ENCODE results near the gene HTR2A.

Gene HTR2A

DNA sequence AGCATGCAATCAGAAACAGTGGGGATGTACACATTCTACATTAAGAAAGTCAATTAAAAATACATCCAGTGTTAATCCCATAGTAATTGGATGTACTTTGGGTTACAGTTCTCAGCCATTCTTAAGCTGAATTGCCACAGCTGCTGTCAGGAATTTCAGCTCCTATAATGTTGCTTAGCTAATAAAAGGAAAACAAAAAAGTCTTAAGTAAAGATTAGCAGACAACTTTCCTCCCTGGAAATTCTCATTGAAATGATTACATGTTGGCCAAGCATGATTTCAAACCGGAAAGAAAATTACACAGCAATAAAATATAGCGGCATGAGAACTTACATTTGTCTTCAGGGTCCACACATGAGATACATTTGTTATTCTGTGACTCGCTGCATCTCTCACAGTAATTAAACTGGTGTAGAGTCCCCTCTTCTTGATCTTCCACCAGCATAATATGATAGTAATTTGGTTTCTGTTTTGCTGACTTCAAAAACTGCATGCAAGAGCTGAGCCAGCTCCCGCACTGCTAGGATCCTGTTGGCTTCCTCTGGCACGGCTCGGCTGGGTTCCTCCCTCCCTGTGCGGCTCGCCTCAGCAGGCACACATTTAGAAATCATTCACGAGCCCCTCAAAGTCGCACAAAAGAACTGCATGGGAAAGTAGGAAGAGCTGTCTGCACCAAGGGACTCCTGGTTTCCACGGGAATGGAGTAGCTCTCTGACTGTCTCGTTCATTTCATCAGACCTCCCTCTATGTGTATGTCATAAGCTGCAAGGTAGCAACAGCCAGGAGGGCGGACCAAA is at the start of gene HTR2A:
TSS of gene HTR2A (minus strand) at position 713 of the 797 bp plus-strand sequence. CDS start 1,147 bp downstream, outside the sequence.
- no peak for DNase-seq (ENCODE audit: low spot score)

DNA sequence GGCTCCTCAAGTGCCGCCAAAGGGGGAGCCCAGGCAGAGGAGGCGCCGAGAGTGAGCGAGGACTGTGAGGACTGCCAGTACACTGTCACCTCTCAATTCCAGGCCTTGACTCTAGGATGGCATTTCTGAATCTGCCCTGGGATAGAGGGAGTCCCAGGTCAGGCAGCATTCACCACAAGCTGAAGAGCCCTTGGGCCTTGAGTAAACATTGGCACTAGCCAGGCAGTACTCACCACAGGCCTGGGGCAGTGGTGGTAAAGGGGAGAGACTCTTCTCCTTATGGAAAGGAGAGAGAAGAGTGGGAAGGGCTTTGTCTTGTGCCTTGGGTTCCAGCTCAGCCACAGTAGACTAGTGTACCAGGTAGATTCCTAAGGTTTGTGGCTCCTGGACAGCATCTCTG is 39.7 kb upstream of the HTR2A start:
- no peak for DNase-seq (ENCODE audit: low spot score)

DNA sequence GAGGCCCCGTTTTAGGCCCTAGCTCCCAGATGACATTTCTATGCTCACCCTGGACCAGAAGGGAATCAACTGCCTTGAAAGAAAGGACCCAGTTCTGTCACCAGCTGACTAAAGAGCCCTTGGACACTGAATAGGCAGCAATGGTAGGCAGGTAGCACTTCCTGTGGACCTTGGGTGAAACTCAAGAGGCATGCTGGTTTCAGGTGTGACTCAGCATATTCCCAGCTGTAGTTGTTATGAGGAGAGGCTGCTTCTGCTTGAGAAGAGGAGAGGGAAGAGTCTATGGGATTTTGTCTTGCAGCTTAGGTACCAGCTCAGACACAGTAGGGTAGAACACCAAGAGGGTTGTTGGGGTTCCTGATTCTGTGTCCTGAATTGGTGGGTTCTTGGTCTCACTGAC is 37.9 kb upstream of the HTR2A start:
- no peak for DNase-seq (ENCODE audit: low spot score)

DNA sequence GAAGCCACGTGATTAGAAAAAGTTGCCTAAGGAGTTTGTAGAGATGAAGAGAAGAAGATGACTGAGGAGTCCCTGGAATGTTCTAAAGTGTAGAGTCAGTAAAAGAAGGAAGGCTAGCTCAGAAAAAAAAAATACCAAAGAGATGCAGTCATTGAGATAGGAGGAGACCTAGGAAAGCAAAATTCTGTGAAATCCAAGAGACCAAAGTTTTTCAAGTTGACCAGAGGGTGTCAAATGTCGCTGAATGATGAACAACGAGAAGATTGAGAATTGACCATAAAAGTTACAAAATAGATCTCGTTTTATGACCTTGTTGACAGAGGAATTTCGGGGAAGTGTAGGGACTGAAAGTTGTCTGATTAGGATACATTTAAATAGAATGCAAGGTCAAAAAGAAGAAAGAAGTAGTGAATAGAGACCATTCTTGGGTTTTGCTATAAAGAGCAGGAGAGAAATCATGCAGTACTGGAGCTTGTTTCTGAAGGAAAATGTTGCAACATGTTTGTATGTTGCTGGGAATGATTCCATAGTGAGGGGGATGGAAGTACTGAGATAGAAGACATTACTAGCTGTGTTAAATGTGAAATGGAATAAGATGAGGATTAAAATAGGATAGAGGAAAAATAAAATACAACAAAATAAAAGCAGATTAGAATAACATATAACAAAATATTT is 30.2 kb upstream of the HTR2A start:
- no peak for DNase-seq (ENCODE audit: low spot score)

DNA sequence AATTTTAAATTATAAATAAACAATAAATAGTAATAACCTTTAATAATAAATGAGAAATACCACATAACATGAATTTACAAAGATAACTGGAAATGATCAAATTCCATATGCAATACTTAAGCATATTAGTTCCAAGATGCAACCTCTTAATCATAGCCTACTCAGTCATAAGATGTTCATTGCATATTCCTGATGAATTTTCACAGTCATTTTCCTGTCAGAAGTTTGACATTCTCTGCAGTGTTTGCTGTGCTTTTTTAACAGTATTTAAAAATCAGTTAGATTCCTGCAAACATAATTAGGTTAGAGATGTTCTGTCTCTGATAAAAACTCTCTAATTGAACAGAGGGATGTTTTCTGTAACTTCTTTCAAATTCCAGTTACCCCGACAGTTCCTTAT is 28.6 kb upstream of the HTR2A start:
- no peak for DNase-seq (ENCODE audit: low spot score)

DNA sequence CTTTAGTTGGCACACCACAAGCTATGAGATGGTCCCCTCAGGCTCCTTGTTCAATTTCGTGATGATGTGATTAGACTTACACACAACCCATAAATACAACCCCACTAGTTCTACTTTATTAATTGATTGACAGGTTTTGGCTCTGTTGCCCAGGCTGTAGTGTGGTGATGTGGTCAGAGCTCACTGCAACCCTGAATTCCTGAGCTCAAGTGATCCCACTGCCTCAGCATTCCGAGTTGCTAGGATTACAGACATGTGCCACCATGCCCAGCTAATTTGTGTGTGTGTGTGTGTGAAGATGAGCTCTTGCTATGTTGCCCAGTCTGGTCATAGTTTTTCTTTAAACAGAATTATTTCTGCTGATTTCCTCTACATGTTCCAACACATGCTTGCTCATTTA is 17.5 kb upstream of the HTR2A start:
- DNase-seq (ENCODE audit: low spot score), result no peak

DNA sequence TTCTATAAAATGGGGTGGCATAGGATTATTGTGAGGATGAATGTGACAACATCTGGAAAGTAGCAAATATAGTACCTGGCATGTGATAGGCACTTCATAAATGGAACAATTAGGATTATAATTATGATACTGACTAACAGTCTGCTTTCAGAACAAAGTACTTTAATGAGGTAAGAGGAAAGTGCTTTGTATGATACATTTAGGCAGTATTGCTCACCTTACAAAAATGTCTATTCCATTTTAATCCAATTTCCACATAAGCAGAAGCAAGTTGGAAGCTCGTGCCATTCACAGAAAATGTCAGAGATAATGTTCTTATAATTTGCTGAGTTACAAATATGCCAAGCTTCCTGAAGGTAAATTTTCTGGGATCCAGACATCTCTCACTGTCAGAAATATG is 16.9 kb upstream of the HTR2A start:
- DNase-seq (ENCODE audit: low spot score), result no peak

DNA sequence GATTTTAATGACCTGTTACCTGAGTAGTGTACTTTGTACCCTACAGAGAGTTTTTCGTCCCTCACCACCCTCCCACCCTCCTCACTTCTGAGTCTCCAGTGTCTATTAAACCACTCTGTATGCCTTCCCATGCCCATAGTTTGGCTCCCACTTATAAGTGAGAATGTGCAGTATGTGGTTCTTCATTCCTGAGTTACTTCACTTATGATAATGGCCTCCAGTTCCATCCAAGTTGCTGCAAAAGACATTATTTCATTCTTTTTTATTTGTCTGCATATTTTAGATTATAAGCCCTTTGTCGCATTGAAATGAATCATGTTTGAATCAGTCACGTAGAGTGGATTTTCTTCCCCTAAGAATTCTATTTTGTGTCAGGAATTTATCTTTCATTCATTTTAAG is 12.2 kb upstream of the HTR2A start:
- DNase-seq (ENCODE audit: low spot score), result no peak

DNA sequence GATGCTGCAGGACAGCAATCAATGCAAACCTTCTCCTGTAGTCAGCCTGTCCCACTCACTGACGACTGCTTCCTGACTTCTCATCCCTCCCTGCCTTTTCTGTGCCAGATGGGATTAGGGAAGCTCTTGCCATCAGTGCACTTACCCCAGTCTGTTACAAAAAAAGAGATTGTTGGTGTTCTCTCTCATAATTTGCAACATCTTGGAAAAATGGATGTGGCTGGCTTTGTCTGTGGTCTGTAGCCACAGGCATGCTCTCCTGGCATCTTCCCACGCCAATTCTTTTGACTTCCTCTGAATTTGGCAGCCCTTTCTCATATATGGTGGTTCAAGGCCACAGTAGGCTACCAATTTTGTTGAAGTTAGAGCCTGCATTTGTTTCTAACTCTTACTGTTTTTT is 11.6 kb upstream of the HTR2A start:
- DNase-seq (ENCODE audit: low spot score), result no peak

DNA sequence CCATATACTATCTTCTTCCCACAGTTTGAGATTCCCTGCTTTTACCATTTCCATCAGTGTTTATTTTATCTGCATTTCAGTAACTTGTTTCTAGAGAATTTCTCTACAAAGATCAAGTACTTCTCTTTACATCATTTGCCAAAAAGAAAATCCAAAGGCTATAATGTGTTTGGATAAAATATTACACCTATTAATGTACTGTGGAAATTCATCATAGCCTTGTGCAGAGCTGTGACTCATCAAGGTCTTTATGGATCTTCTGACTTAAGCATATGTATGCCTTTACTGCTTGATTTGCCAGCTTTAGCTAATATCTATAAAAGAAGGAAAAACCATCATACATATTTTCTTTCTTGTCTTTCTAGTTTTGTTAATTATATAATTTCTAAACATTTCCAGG is 9.6 kb upstream of the HTR2A start:
- DNase-seq (ENCODE audit: low spot score), result no peak

DNA sequence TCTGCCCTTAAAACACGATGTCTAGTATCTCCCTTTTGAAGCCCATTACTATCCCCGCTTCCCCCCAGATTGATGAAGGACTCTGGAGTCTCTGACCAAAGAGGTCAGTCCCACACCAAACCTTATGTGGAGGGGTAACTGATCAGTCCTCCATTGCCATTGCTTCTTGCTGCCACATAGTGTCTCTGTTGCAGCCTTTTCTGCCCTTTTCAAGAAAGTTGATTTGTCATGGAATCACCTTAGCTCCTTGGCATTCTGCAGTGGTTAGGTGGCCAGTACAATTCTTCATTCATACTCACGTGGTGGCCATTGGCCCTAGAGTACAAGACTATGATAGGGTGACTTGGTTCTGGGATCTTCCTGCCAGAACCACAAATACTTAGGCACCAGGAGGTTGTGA is 8.4 kb upstream of the HTR2A start:
- no peak for DNase-seq (ENCODE audit: low spot score)

DNA sequence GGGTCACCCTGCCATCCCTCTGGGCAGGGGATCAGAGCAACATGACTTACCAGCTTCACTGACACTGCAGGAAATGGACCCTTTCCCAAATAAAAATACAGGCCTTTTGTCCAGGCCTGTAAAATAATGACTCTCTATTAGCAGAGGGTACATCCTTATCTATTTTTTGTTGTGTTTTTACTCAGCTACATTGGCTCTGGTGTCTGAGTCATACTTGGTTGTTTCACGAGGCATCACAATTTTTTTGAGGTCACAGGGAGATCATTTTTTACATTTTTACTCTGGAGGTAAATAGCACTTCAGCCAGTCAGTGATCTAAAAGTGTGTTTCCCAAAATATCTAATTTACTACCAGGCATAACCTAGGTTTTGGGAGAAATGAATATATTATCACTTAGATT is 6.9 kb upstream of the HTR2A start:
- DNase-seq (ENCODE audit: low spot score), result no peak

DNA sequence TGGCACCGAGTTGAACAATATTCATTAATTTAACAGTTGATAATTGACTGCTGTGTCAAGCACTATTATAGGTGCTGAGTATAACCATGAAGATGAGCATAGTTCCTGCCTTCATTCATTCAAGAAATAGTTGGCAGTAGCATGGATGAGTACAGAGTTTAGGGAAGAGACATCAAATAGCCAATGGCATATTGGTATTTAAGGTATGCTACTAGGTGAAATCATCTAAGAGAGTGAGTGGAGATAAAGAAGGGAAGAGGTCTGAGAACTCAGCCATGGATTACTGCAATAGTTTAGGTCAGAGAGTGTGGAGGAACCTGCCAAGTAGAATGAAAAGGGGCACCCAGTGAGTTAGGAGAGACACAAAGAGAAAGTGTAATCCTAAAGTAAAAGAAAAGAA is 4.9 kb upstream of the HTR2A start:
- DNase-seq (ENCODE audit: low spot score), result no peak

DNA sequence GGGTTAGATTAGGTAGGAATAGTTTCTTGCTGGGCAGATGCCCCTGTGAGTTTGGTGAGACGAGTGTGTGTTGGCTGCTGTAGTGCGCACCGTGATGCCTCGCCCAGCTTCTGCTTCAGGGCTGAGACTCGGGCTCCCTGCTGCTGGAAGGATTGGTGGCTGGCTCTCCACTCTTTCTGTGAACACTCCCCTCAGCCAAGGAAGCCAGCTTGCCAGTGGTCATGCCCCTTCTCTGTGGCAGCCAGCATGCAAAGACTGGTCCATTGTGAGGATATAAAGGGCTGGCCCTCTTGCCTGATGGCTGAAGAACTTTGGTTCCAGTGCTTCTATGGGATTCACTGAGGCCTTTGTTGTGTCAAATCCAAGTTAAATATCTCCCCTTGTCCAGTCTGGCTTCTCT is 2.9 kb upstream of the HTR2A start:
- no peak for DNase-seq (ENCODE audit: low spot score)

DNA sequence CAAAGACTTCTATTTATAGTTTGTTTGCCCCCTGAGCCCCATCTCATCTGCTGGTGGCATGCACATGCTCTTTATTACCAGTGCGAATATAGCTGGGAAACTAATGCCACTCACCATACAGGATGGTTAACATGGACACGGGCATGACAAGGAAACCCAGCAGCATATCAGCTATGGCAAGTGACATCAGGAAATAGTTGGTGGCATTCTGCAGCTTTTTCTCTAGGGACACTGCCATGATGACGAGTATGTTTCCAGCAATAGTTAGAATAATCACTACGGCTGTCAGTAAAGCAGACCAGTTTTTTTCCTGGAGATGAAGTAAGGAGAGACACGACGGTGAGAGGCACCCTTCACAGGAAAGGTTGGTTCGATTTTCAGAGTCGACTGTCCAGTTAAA is 1.5 kb downstream of the HTR2A start:
- DNase-seq (ENCODE audit: low spot score), result no peak

DNA sequence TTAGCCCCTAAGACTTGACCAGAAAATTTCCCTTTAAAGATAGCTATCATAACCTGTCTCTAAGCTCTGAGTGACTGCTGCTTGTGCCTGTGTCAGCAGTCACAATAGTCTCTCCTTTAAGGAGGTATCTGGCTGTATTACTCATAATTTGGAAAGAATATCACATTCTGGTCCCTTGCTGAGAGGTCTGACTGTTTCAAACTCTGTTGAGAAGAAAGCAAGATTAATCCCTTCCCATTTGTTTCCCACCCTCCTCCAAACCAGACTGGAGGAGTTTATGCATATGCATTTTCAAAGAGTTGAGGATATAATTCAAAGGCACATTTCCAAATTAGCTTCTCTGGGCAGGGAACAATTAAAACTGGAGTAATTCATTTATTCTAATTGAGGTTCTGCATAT is 2.3 kb downstream of the HTR2A start:
- DNase-seq (ENCODE audit: low spot score), result no peak

DNA sequence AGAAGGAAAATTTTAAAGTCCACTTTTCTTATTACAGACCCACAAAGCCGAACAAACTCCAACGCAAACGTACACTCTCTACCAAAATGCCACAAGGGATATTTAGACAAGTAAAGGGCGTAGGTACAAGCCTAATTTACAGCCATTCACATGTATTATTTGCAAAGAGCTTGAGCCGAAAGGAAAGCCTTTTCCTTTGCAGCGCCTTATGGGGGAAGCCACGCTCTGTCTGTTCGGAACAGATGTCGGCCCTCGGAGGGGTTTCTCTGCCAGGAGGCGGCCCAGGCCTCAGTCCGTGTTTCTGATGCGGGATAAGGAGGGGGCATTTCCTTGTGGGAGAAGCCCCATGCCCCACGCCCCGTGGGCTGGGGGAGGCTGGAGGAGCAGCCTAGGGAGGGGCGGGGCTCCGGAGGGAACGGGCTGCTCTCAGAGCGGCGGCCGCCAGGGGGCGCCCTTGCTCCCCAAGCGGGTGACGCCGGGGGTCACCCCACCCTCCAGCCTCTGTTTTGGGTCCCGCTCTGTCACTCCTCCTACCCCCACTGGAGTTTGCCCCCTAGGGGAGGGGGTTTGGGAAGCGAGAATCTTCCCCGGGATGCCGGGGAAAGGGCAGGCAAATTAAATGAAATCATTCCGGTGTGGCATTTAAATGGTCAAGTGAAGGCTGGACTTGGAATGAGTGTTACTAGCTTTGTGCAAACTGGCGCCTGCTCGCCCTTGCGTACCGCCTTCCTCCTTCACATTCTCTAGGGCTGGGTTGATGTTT is 2.9 kb downstream of the HTR2A start:
- peak; percentile 39 for DNase-seq (ENCODE audit: low spot score)

DNA sequence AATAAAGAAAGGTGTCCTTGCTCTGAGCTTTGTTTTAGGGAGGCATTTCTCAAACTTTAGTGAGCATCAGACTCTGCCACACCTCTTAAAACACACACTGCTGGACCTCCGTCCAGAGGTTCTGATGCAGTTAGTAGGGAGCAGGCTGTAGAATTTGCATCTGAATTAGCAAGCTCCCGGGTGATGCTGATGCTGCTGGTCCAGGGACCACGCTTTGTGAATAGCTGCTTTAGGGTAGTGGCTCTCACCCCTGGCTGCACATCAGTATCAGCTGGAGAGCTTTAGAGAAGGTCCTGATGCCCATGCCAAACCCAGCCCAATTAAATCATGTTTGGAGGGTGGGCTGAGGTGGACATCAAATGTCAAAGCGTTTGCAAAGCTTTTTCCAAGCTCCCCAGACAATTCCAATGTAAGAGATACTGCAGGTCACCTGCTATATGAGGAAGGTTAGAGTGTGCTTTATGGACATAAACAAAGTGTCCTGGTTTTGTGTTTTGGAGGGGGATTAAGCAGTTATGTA is 3.6 kb downstream of the HTR2A start:
- DNase-seq (ENCODE audit: low spot score), result no peak

DNA sequence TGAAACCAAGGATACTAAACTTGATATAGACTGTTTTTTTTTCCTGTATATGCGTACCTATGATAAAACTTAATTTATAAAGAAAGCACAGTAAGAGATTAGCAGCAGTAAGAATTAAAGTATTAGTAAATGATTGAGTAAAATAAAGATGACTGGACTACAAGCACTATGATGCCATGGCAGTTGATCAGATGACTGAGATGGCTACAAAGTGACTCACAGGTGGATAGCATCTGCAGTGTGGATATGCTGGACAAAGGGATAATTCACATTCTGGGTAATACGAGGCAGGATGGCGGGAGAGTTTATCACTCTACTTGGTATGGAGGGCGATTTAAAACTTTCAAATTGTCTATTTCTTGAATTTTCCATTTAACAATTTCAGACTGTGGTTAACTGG is 11.8 kb downstream of the HTR2A start:
- DNase-seq (ENCODE audit: low spot score), result no peak

DNA sequence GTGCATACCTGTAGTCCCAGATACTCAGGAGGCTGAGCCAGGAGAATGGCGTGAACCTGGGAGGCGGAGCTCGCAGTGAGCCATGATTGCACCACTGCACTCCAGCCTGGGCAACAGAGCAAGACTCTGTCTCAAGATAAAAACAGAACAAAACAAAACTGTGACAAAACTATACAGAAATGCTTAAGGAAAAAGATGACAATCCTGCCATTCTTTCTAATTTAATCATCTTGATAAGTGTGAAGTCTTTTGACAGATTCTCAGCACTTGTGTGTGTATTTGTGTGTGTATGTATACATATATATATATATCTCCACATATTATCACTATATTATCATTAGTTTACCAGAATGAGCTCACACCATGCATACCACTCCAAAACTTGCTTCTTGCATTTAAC is 12.3 kb downstream of the HTR2A start:
- no peak for DNase-seq (ENCODE audit: low spot score)

DNA sequence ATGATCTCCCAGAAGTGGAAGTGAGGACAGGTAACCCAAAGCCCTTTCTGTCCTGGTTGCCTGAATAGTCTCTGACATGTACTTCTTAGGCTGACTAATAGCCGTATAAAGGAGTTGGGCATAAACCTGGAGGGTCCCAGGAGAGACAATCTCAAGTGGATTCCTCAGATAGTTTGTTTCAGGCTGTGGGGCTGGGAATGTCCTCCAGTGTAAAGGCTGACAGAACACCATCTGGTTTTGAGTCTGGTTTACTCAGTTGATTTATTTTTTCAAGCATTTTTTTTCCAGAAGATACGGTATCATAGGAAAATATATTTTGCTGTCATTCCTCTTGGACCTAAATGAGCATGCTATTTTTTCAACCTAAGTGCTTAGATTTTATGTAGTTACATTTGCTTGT is 15.2 kb downstream of the HTR2A start:
- no peak for DNase-seq (ENCODE audit: low spot score)

DNA sequence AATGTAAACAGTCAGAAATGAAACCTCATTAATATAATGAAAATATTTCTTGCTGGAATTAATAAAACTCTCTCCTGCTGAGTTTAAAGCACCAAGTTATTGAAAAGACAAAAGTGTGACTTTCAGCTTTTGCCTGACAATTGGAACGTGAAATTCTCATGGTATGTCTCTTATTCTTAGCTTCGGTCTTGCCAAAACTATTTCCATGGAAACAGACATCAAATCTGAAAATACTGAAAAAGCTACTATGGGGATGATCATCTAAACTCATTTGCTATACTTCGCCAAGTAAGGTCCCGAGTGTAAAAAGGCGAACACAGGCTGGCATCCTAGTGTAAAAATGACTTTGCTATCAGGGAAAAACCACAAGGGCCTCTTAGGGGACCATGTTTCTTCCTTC is 22.8 kb downstream of the HTR2A start:
- DNase-seq (ENCODE audit: low spot score), result no peak

DNA sequence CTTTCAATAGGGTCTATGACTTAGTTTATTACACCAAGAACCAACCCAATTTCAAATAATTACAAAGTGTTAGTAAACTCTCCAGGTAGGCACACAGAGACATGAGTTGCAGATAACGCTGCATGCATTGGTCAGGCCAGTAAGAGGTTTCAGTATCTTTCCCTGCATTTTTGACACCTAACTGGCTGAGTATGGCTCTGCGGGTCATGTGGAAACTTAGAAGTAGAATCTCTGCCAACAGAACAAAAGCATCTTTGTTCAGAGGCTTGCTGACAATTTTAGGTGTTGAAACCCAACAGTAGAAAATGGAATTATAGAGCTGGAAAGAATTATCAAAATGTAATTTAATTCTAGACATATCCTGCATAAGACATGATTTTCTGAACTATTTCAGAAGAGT is 25.3 kb downstream of the HTR2A start:
- DNase-seq (ENCODE audit: low spot score), result no peak

Measured in HuH-7.5 (cell line).